Stimulated activated CD4-positive, alpha-beta T cell treated with anti-CD3 and anti-CD28 coated beads, Interleukin-15, amount 100 ng/mL, for 1 hour (primary cell): ENCODE results near the gene RAMP1.

Source experiments
- DNase-seq, 2 donors: peaks; one replicate each; pipeline ENCODE4 v3.0.0-alpha.2; 2020; ENCODE audit warnings: low read depth in 1 of 2, low spot score in 1 of 2

The RAMP1 gene

GRCh38 chr2:237894396-237894979 lies 35.1 kb downstream of the RAMP1 start:
- DNase-seq: no peak

GRCh38 chr2:237894986-237895543 lies 35.6 kb downstream of the RAMP1 start:
- DNase-seq: no peak

- DNase-seq: no peak
Measured at GRCh38 chr2:237895544-237896506, 36.4 kb downstream of the RAMP1 start.

- no peak for DNase-seq
Measured at GRCh38 chr2:237896507-237896892, 37.1 kb downstream of the RAMP1 start.

GRCh38 chr2:237896956-237897355 lies 37.5 kb downstream of the RAMP1 start:
- no peak for DNase-seq

GRCh38 chr2:237898057-237898414 lies 38.6 kb downstream of the RAMP1 start:
- DNase-seq: no peak

GRCh38 chr2:237900891-237901831 lies 41.7 kb downstream of the RAMP1 start:
- DNase-seq: no peak

GRCh38 chr2:237901932-237902850 lies 42.8 kb downstream of the RAMP1 start:
- no peak for DNase-seq

GRCh38 chr2:237904831-237905599 lies 45.6 kb downstream of the RAMP1 start:
- DNase-seq: no peak

GRCh38 chr2:237907144-237907543 lies 47.7 kb downstream of the RAMP1 start:
- no peak for DNase-seq

- DNase-seq: no peak
Measured at GRCh38 chr2:237909075-237909695, 49.8 kb downstream of the RAMP1 start.

GRCh38 chr2:237909801-237910475 lies 50.5 kb downstream of the RAMP1 start:
- no peak for DNase-seq

- no peak for DNase-seq
Measured at GRCh38 chr2:237910576-237911362, 51.3 kb downstream of the RAMP1 start.

GRCh38 chr2:237911363-237912017 lies 52.1 kb downstream of the RAMP1 start:
- DNase-seq: no peak

GRCh38 chr2:237912271-237913192 lies 53.1 kb downstream of the RAMP1 start:
- DNase-seq: no peak
